ENCODE measurements around the gene ECT2L.

Gene ECT2L

GRCh38 chr6:138948004-138948403, 152.1 kb downstream of the ECT2L start:
- DNase-seq, result no peak

- DNase-seq, result no peak
These were observed 152.8 kb downstream of the ECT2L start for GRCh38 chr6:138948546-138949179.

- DNase-seq, result no peak
These were observed 157.6 kb downstream of the ECT2L start for GRCh38 chr6:138953451-138953850.

Data from RPMI8226 (cell line).